DND-41 (cell line): ENCODE data around the gene S100A16.

ENCODE experiments used
- CTCF ChIP-seq: IDR thresholded peaks from 2 replicates; pipeline ENCODE4 v1.5.1; 2012; ENCODE audit warnings: borderline replicate concordance, low read length, moderate library complexity, mild to moderate bottlenecking; ENCODE audit not compliant: poor library complexity, severe bottlenecking; ENCODE audit errors: extremely low read depth
- EZH2 ChIP-seq: IDR thresholded peaks from 3 replicates; pipeline ENCODE4 v1.6.1; 2012; ENCODE audit warnings: borderline replicate concordance, low read depth, mild to moderate bottlenecking, moderate library complexity, low read length, inconsistent platforms; ENCODE audit not compliant: severe bottlenecking

- no peak for TF ChIP-seq CTCF
- no peak for TF ChIP-seq EZH2
Observed at GRCh38 chr1:153628638-153629342, 15.9 kb upstream of the S100A16 start.
